Ascending aorta (tissue), 2 donors: ENCODE results near the gene SLC30A7. TPM values are rescaled to one million over a fixed set of nuclear protein-coding genes. Genes with fewer than 3 reads are reported as not detected.

ENCODE experiments used
- DNase-seq, 2 donors: peaks; one replicate each; pipeline ENCODE4 v3.0.0-alpha.2; 2019; ENCODE audit warnings: low spot score in 2 of 2
- H3K27ac ChIP-seq, 2 donors: fragments of 200-600 bp; sonication (generic); one replicate each; pipeline ENCODE4 v1.5.1; 2016 to 2017; ENCODE audit warnings: mild to moderate bottlenecking in 1 of 2
- H3K27me3 ChIP-seq: fragments of 200-600 bp; sonication (generic); one replicate; pipeline ENCODE4 v1.5.1; 2017
- H3K36me3 ChIP-seq, 2 donors: fragments of 200-600 bp; sonication (generic); one replicate each; pipeline ENCODE4 v1.5.1; 2016
- H3K4me1 ChIP-seq, 2 donors: fragments of 200-600 bp; sonication (generic); one replicate each; pipeline ENCODE4 v1.5.1; 2016 to 2017; ENCODE audit warnings: mild to moderate bottlenecking in 1 of 2
- H3K4me3 ChIP-seq, 2 donors: fragments of 200-600 bp; sonication (generic); one replicate each; pipeline ENCODE4 v1.5.1; 2016 to 2017; ENCODE audit warnings: mild to moderate bottlenecking in 1 of 2
- H3K9me3 ChIP-seq, 2 donors: fragments of 200-600 bp; sonication (generic); one replicate each; pipeline ENCODE4 v1.5.1; 2016
- CTCF ChIP-seq, 3 experiments: fragments of 200-600 bp in 2 of 3; fragments of 450-650 bp in 1 of 3; sonication (generic) in 2 of 3; IDR thresholded peaks; one replicate each; pipeline ENCODE4 v1.5.1; 2016 to 2019; ENCODE audit warnings: antibody characterized with exemption in 3 of 3, mild to moderate bottlenecking in 1 of 3, moderate library complexity in 1 of 3
- intact Hi-C: fragments of 100-400 bp; cut with DNase I; formaldehyde crosslinking; loops from one replicate; pipeline ENCODE4 v1.15.1; 2023
- total RNA-seq: library from RNA; depleted of rRNA; stranded (reverse); fragments of >200 nt; gene quantifications from one replicate; pipeline ENCODE4 v1.1.0, GENCODE V29; 2016

Gene SLC30A7
- total RNA-seq, 1 donor from 2014 or later: 12.1 TPM

GRCh38 chr1:100976936-100977335 is 81.0 kb downstream of the SLC30A7 start:
- Histone ChIP-seq H3K27me3 (no peaks in the 10 kb centered on the region), H3K4me1 (no peaks in the 10 kb centered on the region), H3K36me3 (peaks cover 9 to 26% of the 10 kb centered on the region in 2 donors), H3K9me3 (no peaks in the 10 kb centered on the region), H3K27ac (no peak overlapping the region), H3K4me3 (no peak overlapping the region)
- no peak for DNase-seq
- intact Hi-C loops: no loop called here
- TF ChIP-seq CTCF (IDR thresholded peaks at IDR 0.05): no peak

- H3K4me3 ChIP-seq: no peak overlapping the region
- TF ChIP-seq CTCF (IDR thresholded peaks at IDR 0.05): no peak
- no peak for DNase-seq
- intact Hi-C loops: no loop called here
- H3K36me3 ChIP-seq: peaks cover 9 to 28% of the 10 kb centered on the region in 2 donors
- no peaks in the 10 kb centered on the region for H3K9me3 ChIP-seq
- H3K27me3 ChIP-seq: no peaks in the 10 kb centered on the region
- no peak overlapping the region for H3K27ac ChIP-seq
- no peaks in the 10 kb centered on the region for H3K4me1 ChIP-seq
Measured at GRCh38 chr1:100979631-100980030, 83.7 kb downstream of the SLC30A7 start.

GRCh38 chr1:100982793-100983192 is 86.9 kb downstream of the SLC30A7 start:
- intact Hi-C loops: no loop called here
- no peaks in the 10 kb centered on the region for H3K9me3 ChIP-seq

GRCh38 chr1:100988121-100988520 is 92.2 kb downstream of the SLC30A7 start:
- no peak for TF ChIP-seq CTCF (IDR thresholded peaks at IDR 0.05)
- no peaks in the 10 kb centered on the region for H3K36me3 ChIP-seq
- intact Hi-C loops: no loop called here

More at GRCh38 chr1:100982793-100983192, 86.9 kb downstream of the SLC30A7 start:
- Histone ChIP-seq H3K27ac (no peak overlapping the region), H3K4me1 (no peaks in the 10 kb centered on the region), H3K4me3 (no peak overlapping the region), H3K27me3 (no peaks in the 10 kb centered on the region), H3K36me3 (peaks cover 0 to 10% of the 10 kb centered on the region in 2 donors)
- no peak for DNase-seq
- TF ChIP-seq CTCF (IDR thresholded peaks at IDR 0.05): no peak

GRCh38 chr1:100989306-100990077 is 93.6 kb downstream of the SLC30A7 start:
- Histone ChIP-seq H3K36me3 (no peaks in the 10 kb centered on the region), H3K27ac (no peak overlapping the region), H3K4me3 (no peak overlapping the region), H3K27me3 (no peaks in the 10 kb centered on the region), H3K9me3 (no peaks in the 10 kb centered on the region), H3K4me1 (no peaks in the 10 kb centered on the region)
- intact Hi-C loops: no loop called here
- no peak for DNase-seq
- TF ChIP-seq CTCF (IDR thresholded peaks at IDR 0.05): no peak

More at GRCh38 chr1:100988121-100988520, 92.2 kb downstream of the SLC30A7 start:
- H3K27me3 ChIP-seq: no peaks in the 10 kb centered on the region
- no peak overlapping the region for H3K4me3 ChIP-seq
- DNase-seq: no peak
- no peaks in the 10 kb centered on the region for H3K9me3 ChIP-seq
- H3K27ac ChIP-seq: no peak overlapping the region
- H3K4me1 ChIP-seq: no peaks in the 10 kb centered on the region
